Fibroblast of pulmonary artery (primary cell): ENCODE measurements around the gene TTBK2.
A peak's percentile ranks its signal among the peaks of the same experiment; 100 is the strongest.

Experiments used
- DNase-seq: peaks from one replicate; pipeline ENCODE4 v3.0.0-alpha.2; 2010; ENCODE audit warnings: low read depth
- H3K4me3 ChIP-seq: replicated peaks from 2 replicates; pipeline ENCODE4 v1.5.1; 2011; ENCODE audit warnings: low read depth, mild to moderate bottlenecking, control low read depth, low read length, moderate library complexity
- TF ChIP-seq, protein P1 (sequence below): IDR thresholded peaks from 2 replicates; pipeline ENCODE4 v1.5.1; 2011; ENCODE audit warnings: mild to moderate bottlenecking, control low read depth, low read length, inconsistent platforms; ENCODE audit errors: missing control alignments

The TTBK2 gene

DNA sequence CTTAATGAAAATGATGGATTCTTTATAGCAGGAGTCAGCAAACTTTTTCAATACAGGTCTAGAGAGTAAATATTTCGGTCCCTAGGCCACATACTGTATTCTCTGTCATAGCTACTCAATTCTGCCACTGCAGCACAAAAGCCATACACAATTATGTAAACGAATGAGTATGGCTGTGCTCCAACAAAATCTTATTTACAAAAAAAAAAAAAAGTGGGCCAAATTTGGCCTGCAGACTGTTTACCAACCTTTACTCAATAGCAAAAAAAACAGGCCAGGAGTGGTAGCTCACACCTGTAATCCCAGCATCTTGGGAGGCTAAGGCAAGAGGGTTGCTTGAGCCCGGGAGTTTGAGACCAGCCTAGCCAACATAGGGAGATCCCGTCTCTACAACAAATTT, 41.1 kb downstream of the TTBK2 start:
- H3K4me3 ChIP-seq: no peak overlapping the region
- TF ChIP-seq, protein P1, sequence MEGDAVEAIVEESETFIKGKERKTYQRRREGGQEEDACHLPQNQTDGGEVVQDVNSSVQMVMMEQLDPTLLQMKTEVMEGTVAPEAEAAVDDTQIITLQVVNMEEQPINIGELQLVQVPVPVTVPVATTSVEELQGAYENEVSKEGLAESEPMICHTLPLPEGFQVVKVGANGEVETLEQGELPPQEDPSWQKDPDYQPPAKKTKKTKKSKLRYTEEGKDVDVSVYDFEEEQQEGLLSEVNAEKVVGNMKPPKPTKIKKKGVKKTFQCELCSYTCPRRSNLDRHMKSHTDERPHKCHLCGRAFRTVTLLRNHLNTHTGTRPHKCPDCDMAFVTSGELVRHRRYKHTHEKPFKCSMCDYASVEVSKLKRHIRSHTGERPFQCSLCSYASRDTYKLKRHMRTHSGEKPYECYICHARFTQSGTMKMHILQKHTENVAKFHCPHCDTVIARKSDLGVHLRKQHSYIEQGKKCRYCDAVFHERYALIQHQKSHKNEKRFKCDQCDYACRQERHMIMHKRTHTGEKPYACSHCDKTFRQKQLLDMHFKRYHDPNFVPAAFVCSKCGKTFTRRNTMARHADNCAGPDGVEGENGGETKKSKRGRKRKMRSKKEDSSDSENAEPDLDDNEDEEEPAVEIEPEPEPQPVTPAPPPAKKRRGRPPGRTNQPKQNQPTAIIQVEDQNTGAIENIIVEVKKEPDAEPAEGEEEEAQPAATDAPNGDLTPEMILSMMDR: no peak
- DNase-seq: no peak

DNA sequence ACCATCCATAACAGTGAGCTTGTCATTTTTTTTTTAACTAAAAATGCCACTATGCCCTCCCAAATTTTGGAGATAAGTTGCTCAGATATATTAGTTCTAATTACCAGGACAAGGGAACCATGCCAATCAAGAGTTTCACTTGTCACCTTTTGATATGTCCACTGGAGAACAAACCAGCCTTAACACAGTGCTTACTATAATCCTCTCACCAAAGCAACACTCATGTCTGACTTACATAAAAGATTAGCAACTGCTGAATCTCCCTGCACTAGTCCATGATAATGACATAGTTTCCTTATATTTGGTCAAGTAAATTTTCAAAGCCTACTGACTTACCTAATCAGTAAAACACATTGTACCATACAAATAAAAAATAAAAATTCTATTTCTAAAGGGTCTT, 44.4 kb downstream of the TTBK2 start:
- no peak overlapping the region for H3K4me3 ChIP-seq
- TF ChIP-seq, protein P1: no peak

DNA sequence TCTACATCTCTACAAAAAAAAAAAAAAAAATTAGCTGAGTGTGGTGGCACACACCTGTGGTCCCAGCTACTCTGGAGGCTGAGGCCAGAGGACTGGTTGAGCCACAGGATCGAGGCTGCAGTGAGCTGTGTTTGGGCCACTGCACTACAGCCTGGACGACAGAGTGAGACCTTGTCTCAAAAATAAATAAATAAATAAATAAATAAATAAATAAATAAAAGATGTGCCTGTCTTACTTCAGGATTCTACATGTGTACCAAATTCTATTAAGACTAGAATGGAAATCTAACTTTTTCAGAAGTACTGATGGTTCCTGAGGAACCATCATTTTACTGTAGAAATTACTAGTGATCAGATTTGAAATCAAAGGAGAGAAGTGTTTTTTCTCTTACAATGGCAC, 51.9 kb downstream of the TTBK2 start:
- no peak overlapping the region for H3K4me3 ChIP-seq
- TF ChIP-seq, protein P1: no peak
- no peak for DNase-seq

More for the DNA sequence above, 44.4 kb downstream of the TTBK2 start:
- DNase-seq: no peak

DNA sequence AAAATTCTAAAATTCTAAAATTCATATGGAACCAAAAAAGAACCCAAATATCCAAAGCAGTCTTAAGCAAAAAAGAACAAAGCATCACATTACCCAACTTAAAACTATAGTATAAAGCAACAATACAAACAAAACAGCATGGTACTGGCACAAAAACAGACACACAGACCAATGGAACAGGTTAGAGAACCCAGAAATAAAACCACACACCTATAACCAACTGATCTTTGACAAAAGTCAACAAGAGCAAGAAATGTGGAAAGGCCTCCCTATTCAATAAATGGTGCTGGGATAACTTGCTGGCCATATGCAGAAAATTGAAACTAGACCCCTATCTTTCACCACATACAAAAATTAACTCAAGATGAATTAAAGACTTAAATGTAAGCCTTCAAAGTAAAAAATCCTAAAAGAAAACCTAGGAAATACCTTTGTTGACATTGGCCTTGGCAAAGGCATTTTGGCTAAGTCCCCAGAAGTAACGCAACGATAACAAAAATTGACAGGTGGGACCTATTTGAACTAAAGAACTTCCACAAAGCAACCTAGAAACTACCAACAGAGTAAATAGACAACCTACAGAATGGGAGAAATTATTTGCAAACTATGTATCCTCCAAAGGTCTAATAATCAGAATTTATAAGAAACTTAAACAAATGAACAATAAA, 56.9 kb downstream of the TTBK2 start:
- DNase-seq: peak; percentile 7
- no peak overlapping the region for H3K4me3 ChIP-seq
- TF ChIP-seq, protein P1: no peak

DNA sequence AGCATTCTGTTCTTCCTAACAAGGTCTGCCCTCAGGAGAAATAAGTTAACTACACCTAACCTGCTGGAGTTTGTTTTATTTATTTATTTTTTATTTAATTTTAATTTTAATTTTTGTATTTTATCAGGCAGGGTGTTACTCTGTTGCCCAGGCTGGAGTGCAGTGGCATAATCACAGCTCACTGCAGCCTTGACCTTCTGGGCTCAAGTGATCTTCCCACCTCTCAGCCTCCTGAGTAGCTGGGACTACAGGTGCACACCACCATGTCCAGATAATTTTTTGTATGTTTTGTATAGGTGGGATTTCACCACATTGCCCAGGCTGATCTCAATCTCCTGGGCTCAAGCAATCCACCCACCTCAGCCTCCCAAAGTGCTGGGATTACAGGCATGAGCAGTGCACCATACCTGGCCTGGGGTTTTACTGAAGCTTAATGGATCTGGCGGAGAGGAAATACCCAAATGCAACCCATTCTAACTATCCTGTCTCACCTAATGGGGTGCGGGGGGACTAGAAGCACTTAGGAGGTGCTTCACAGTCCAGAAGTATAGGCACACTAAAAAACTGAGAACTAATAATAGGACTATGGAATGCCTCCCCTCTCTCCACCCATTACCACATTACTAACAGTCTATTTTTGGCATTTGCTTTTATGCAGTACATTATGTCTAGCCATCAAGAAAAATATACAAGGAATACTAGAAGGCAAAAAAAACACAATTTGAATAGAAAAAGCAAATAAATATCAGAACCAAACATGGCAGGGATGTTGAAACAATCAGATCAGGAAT, 61.4 kb downstream of the TTBK2 start:
- TF ChIP-seq, protein P1: no peak
- DNase-seq: no peak
- H3K4me3 ChIP-seq: no peak overlapping the region

DNA sequence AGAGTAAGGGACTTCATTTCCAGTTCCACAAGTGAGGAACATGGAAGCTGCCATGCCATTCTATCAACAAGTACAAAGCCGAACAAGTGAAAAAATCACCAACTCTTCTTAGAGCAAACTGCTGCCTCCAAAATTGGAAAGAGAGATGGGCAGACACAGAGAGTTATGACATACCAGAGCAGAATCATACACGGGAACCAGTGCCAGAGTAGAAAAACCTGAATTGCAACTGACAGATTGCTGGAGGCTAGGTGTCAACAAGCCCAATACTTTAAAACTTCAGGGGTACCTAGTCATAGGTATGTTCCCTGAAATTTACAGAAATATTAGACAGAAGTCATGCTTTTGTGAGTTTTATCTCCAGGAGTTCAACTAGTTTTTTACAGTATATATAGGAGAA, 62.0 kb downstream of the TTBK2 start:
- H3K4me3 ChIP-seq: no peak overlapping the region
- TF ChIP-seq, protein P1: no peak

More for the DNA sequence above, 62.0 kb downstream of the TTBK2 start:
- no peak for DNase-seq
